HG03342 (cell line): Measurements from ENCODE around the gene MED17.

Experiments
- ATAC-seq: cut with Tn5 transposase; IDR thresholded peaks from one replicate; pipeline ENCODE4 v1.9.1; 2021; ENCODE audit warnings: mild to moderate bottlenecking, moderate library complexity; ENCODE audit not compliant: unreplicated experiment

MED17 gene

DNA sequence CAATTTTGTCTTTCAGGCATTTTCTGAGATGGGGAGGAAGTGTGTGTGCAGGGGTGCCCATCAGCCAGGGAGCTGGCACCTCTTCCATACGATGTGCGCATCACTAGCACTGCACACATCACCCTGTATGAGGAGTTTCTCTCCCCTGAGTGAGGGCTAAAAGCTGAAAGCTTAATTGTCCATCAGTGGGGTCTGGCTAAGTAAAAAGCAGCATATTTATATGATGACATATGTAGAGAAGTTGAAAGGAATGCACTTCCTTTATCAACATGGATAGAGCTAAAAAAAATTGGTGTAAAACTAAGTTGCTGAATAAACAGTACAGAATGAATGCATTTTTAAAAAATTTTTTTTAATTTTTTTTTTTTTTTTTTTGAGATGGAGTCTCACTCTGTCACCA, 62.3 kb downstream of the MED17 start:
- no peak for ATAC-seq

GRCh38 chr11:93849201-93849600, 65.1 kb downstream of the MED17 start:
- ATAC-seq, result no peak

- no peak for ATAC-seq
These were observed 65.9 kb downstream of the MED17 start for GRCh38 chr11:93849751-93850593.

GRCh38 chr11:93850594-93851018, 66.5 kb downstream of the MED17 start, which contains the start of gene VSTM5:
TSS of gene VSTM5 (minus strand) at chr11:93850618. CDS start at chr11:93850502, 116 bp downstream.
- no peak for ATAC-seq

GRCh38 chr11:93852242-93852641, 68.2 kb downstream of the MED17 start:
- no peak for ATAC-seq

DNA sequence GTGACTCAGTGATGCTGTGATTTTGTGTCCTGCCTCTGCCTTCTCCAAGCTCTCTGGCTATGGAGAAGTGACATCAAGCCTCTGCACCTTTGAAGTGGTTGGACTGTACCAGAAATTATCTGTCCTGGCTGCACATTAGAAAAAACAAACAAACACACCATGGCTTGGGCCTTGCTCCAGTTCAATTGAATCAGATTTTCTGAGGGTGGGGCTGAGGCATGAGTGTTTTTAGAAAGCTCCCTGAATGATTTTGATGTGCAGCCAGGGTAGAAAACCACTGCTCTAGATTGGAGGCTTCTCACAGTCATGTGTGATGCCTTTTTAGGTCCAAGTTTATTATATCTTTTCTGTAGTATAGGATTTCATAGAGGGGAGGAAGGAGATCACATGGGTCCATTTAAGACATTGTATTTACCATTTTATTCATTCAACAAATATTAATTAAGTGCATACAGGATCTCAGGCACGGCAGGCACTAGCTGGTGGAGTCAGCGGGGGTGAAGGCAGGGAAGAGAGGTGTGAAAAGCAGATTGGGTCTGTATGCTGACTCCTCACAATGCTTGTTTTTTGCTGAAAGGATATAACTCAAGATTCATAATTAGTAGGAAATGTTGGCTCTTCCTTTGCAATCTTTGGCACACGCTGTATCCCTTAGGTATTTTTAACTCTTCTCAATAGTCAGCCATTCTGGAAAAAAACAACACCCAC, 73.5 kb downstream of the MED17 start:
- no peak for ATAC-seq

DNA sequence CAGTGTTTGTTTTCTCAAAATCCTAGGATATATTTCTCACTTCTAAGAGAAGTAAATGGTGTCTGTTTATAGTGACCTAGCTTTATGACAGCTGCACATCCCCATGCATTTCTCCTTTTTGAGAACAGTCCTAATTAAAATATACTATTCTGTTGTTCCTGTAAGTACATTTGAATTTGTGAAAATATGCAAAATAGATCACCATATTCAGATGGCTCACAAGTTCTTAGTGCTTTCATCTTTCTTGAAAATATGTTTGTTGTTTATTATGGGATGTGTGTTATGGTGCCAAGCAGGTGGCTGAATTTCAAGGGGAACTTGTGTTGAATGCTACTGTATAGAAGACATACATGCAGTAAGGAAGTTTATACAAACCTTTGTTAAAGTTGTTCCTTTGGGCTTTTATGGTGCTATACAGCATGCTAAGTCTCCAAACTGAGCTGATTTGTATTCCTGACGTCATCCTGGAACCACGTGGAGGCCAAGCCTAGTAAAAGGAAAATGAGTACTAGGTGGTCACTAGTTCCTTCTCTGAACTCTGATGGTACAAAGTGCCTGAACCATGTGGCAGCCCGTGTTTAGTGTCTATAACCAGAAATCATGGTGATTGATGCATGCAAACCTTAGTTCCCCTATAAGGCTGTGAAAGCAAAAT, 74.2 kb downstream of the MED17 start:
- no peak for ATAC-seq

- ATAC-seq, result no peak
These were observed 77.7 kb downstream of the MED17 start for GRCh38 chr11:93861808-93862207.
